ENCODE data around the gene TANC1.

- no peak for TF ChIP-seq CTCF (conservative IDR thresholded peaks at IDR 0.05 in 1 of 2, IDR thresholded peaks at IDR 0.05 in 1 of 2; ENCODE audit: extremely low read depth in 1 of 2, insufficient read depth in 1 of 2, low read depth in 1 of 2, low read length in 2 of 2)
- TF ChIP-seq EZH2 (IDR thresholded peaks at IDR 0.05; ENCODE audit: borderline replicate concordance, low read length): no peak
Measured at GRCh38 chr2:159199236-159199635, 230.8 kb downstream of the TANC1 start.
